ENCODE measurements around the gene ATP2B2.

GRCh38 chr3:10303785-10304184, 201.6 kb downstream of the ATP2B2 start:
- TF ChIP-seq SP1 (IDR thresholded peaks at IDR 0.05; ENCODE audit: low read depth): no peak
- no peak for TF ChIP-seq CBX3 (IDR thresholded peaks at IDR 0.05; ENCODE audit: low read depth)
- no peak for TF ChIP-seq POLR2AphosphoS5 (IDR thresholded peaks at IDR 0.05; ENCODE audit: low read depth, low read length)
- no peak for TF ChIP-seq ZNF274 (IDR thresholded peaks at IDR 0.05; ENCODE audit: low read depth, low read length)
- TF ChIP-seq CTCF (IDR thresholded peaks at IDR 0.05 in 2 of 3, conservative IDR thresholded peaks at IDR 0.05 in 1 of 3; ENCODE audit: borderline replicate concordance in 1 of 3, insufficient read depth in 1 of 3, low read depth in 2 of 3, low read length in 2 of 3): no peak
- no peak for TF ChIP-seq EZH2 (IDR thresholded peaks at IDR 0.05)
- no peak for TF ChIP-seq POLR2A (IDR thresholded peaks at IDR 0.05; ENCODE audit: borderline replicate concordance, extremely low read depth, insufficient read depth, insufficient read length)
- no peak for TF ChIP-seq CEBPB (IDR thresholded peaks at IDR 0.05; ENCODE audit: low read depth)
- no peak for TF ChIP-seq ATF3 (IDR thresholded peaks at IDR 0.05)
- TF ChIP-seq EZH2phosphoT487 (IDR thresholded peaks at IDR 0.05; ENCODE audit: borderline replicate concordance): no peak
- no peak for TF ChIP-seq ZFX (IDR thresholded peaks at IDR 0.05)
- no peak for TF ChIP-seq REST (IDR thresholded peaks at IDR 0.05; ENCODE audit: low read depth)
- TF ChIP-seq RAD21 (IDR thresholded peaks at IDR 0.05; ENCODE audit: low read depth): no peak
- no peak for TF ChIP-seq FOSL1 (IDR thresholded peaks at IDR 0.05; ENCODE audit: low read depth)

Data from HCT116 (cell line).